Endothelial cell (in vitro differentiated cells): ENCODE results near the gene EIF6. TPM values are rescaled to one million over a fixed set of nuclear protein-coding genes. Genes with fewer than 3 reads are reported as not detected.

Experiments used
- DNase-seq: peaks from one replicate; pipeline ENCODE4 v3.0.0; 2021; ENCODE audit warnings: low spot score
- H3K27ac Mint-ChIP-seq: one replicate; pipeline ENCODE4 v1.8.0; 2021; ENCODE audit warnings: mixed read lengths, inconsistent platforms; ENCODE audit not compliant: unreplicated experiment
- H3K27me3 Mint-ChIP-seq: one replicate; pipeline ENCODE4 v1.8.0; 2021; ENCODE audit warnings: mild to moderate bottlenecking, moderate library complexity, mixed read lengths, inconsistent platforms; ENCODE audit not compliant: unreplicated experiment
- H3K36me3 Mint-ChIP-seq: one replicate; pipeline ENCODE4 v1.8.0; 2021; ENCODE audit warnings: mild to moderate bottlenecking, low read depth, mixed read lengths, inconsistent platforms; ENCODE audit not compliant: unreplicated experiment
- H3K4me1 Mint-ChIP-seq: one replicate; pipeline ENCODE4 v1.8.0; 2021; ENCODE audit warnings: mild to moderate bottlenecking, mixed read lengths, inconsistent platforms; ENCODE audit not compliant: unreplicated experiment
- H3K4me3 Mint-ChIP-seq: one replicate; pipeline ENCODE4 v1.8.0; 2021; ENCODE audit warnings: mild to moderate bottlenecking, mixed read lengths, inconsistent platforms; ENCODE audit not compliant: unreplicated experiment
- H3K9me3 Mint-ChIP-seq: one replicate; pipeline ENCODE4 v1.8.0; 2021; ENCODE audit warnings: mixed read lengths, inconsistent platforms; ENCODE audit not compliant: unreplicated experiment
- CTCF ChIP-seq: fragments of 200-600 bp; sonication (generic); IDR thresholded peaks from one replicate; pipeline ENCODE4 v1.5.0; 2021; ENCODE audit warnings: antibody characterized with exemption; ENCODE audit not compliant: unreplicated experiment
- total RNA-seq: library from RNA; stranded (reverse); fragmentation: NEBNext Ultra II Directional; extraction: Animal tissue kit (Norgen Biotek cat#: 25700); gene quantifications from one replicate; pipeline ENCODE4 v1.2.1, GENCODE V29; 2021; ENCODE audit not compliant: unreplicated experiment

EIF6 gene
- total RNA-seq, 1 donor from 2014 or later, result 120 TPM

- Mint-ChIP-seq H3K27ac (no peak overlapping the region), H3K36me3 (peaks cover 6% of the 10 kb centered on the region), H3K4me3 (no peak overlapping the region), H3K4me1 (peaks cover 20% of the 10 kb centered on the region), H3K27me3 (peaks cover 6% of the 10 kb centered on the region), H3K9me3 (no peaks in the 10 kb centered on the region)
- no peak for DNase-seq
- no peak for TF ChIP-seq CTCF
Measured at GRCh38 chr20:35235881-35236280, 48.7 kb downstream of the EIF6 start.

GRCh38 chr20:35232575-35232974 lies 52.0 kb downstream of the EIF6 start:
- no peaks in the 10 kb centered on the region for H3K9me3 Mint-ChIP-seq
- no peak for TF ChIP-seq CTCF
- H3K27me3 Mint-ChIP-seq, result peaks cover 2% of the 10 kb centered on the region
- H3K36me3 Mint-ChIP-seq, result peaks cover 6% of the 10 kb centered on the region
- H3K27ac Mint-ChIP-seq, result no peak overlapping the region
- H3K4me3 Mint-ChIP-seq, result no peak overlapping the region
- peaks cover 8% of the 10 kb centered on the region for H3K4me1 Mint-ChIP-seq
- no peak for DNase-seq

Other genes with a start within 250 kb of the EIF6 start
- gene TRPC4AP, start 192.0 kb downstream of the EIF6 start, total RNA-seq, result 109 TPM
- gene EDEM2, start 137.4 kb downstream of the EIF6 start, total RNA-seq, result 43.5 TPM
- 254 TPM for gene PROCR, start 112.7 kb downstream of the EIF6 start, total RNA-seq
- gene MMP24, start 58.1 kb downstream of the EIF6 start, total RNA-seq, result 9.1 TPM
- 80.7 TPM for gene MMP24OS, start 6.7 kb downstream of the EIF6 start, total RNA-seq
- gene FAM83C, start 7.7 kb upstream of the EIF6 start, total RNA-seq, result not detected
- gene UQCC1, start 127.2 kb upstream of the EIF6 start, total RNA-seq, result 41.7 TPM
- not detected for gene GDF5, start 153.5 kb upstream of the EIF6 start, total RNA-seq
- 30.7 TPM for gene CEP250, start 170.8 kb upstream of the EIF6 start, total RNA-seq
- not detected for gene C20orf173, start 244.9 kb upstream of the EIF6 start, total RNA-seq